ENCODE results near the gene TOM1L1. TPM values are rescaled to one million over a fixed set of nuclear protein-coding genes. Genes with fewer than 3 reads are reported as not detected.

The TOM1L1 gene
- total and polyA plus RNA-seq, 2 of the 8 experiments (the other 6 are each of a cell fraction or from before 2014, with no cell fraction given), result 47.0 to 60.8 TPM

GRCh38 chr17:54883939-54884338 lies 16.7 kb upstream of the TOM1L1 start:
- Histone ChIP-seq H3K23me2 (ENCODE audit: low read depth, low read length) (no peaks in the 10 kb centered on the region), H3K79me1 (ENCODE audit: low read depth, low read length) (no peaks in the 10 kb centered on the region), H3K4ac (replicated peaks; ENCODE audit: insufficient read length, low read depth, low read length) (no peak overlapping the region), H2BK120ac (replicated peaks; ENCODE audit: low read depth, low read length) (no peak overlapping the region), H3K4me3 (ENCODE audit: extremely low read depth in 1 of 4, insufficient read depth in 2 of 4, low read depth in 3 of 4, low read length in 4 of 4) (no peak overlapping the region), H3K27me3 (replicated peaks in 1 of 4; ENCODE audit: control insufficient read depth in 3 of 4, extremely low read depth in 1 of 4, insufficient read depth in 3 of 4, low read length in 3 of 4) (no peaks in the 10 kb centered on the region), H3K36me3 (ENCODE audit: control insufficient read depth in 2 of 4, insufficient read depth in 4 of 4, low read length in 3 of 4) (no peaks in the 10 kb centered on the region), H4K8ac (ENCODE audit: extremely low read depth, insufficient read depth, low read length) (no peak overlapping the region), H3K23ac (ENCODE audit: insufficient read length) (no peak overlapping the region), H3K18ac (ENCODE audit: extremely low read depth, low read length) (no peak overlapping the region), H3K56ac (replicated peaks; ENCODE audit: insufficient read length, low read depth, low read length) (no peak overlapping the region), H4K20me1 (replicated peaks in 1 of 2; ENCODE audit: control insufficient read depth in 1 of 2, insufficient read depth in 2 of 2, low read length in 2 of 2) (no peaks in the 10 kb centered on the region), H2BK5ac (ENCODE audit: low read depth, low read length) (no peak overlapping the region), H3K9me3 (ENCODE audit: insufficient read depth in 2 of 2, low read depth in 1 of 2, low read length in 1 of 2) (no peaks in the 10 kb centered on the region), H3K14ac (ENCODE audit: insufficient read length) (no peak overlapping the region), H2AFZ (ENCODE audit: low read length) (no peak overlapping the region), H3K27ac (ENCODE audit: low read depth, low read length) (no peak overlapping the region), H3K4me2 (ENCODE audit: insufficient read depth in 1 of 2, low read depth in 2 of 2, low read length in 2 of 2) (no peak overlapping the region), H3K79me2 (ENCODE audit: control insufficient read depth in 1 of 2, insufficient read depth in 2 of 2, low read length in 2 of 2) (no peaks in the 10 kb centered on the region), H4K5ac (ENCODE audit: insufficient read length, low read depth, low read length) (no peak overlapping the region), H2BK20ac (ENCODE audit: low read length) (no peak overlapping the region), H4K91ac (replicated peaks; ENCODE audit: insufficient read length, low read length) (no peak overlapping the region), H2BK12ac (ENCODE audit: low read depth, low read length) (no peak overlapping the region; the same call in 1 of the 2 replicates), H2BK15ac (ENCODE audit: low read length) (no peak overlapping the region), H3K9ac (replicated peaks in 1 of 4; ENCODE audit: extremely low read depth in 1 of 4, low read depth in 3 of 4, low read length in 3 of 4) (no peak overlapping the region), H3K4me1 (replicated peaks in 1 of 4; ENCODE audit: control insufficient read depth in 3 of 4, insufficient read depth in 4 of 4, low read length in 3 of 4) (no peaks in the 10 kb centered on the region), H2AK5ac (ENCODE audit: low read depth, low read length) (no peak overlapping the region)
- WGBS, 2 experiments (ENCODE audit: extremely low coverage in 1 of 2, insufficient coverage in 1 of 2, insufficient read length in 1 of 2, insufficient replicate concordance in 2 of 2, low coverage in 1 of 2, low lambda C conversion rate in 2 of 2, missing lambda C conversion rate in 1 of 2), result 90% methylated on average over 2 of the region's 2 CpGs; no CpG with 5 or more reads in 1 of the 2 experiments
- ChIA-PET CTCF (ENCODE audit: partially characterized antibody) (no interaction called here), POLR2A (ENCODE audit: partially characterized antibody) (no interaction called here)
- DNase-seq (ENCODE audit: low read depth in 1 of 2, low spot score in 2 of 2), result no peak
- TF ChIP-seq CHD1 (IDR thresholded peaks at IDR 0.05; ENCODE audit: low read depth, low read length) (no peak), KDM1A (IDR thresholded peaks at IDR 0.05; ENCODE audit: borderline replicate concordance, low read length) (no peak), RAD21 (IDR thresholded peaks at IDR 0.05 in 1 of 2, conservative IDR thresholded peaks at IDR 0.05 in 1 of 2; ENCODE audit: low read depth in 2 of 2, low read length in 2 of 2) (no peak), SP2 (IDR thresholded peaks at IDR 0.05; ENCODE audit: low read length) (no peak), BCL11A (IDR thresholded peaks at IDR 0.05; ENCODE audit: low read depth in 2 of 2, low read length in 2 of 2) (no peak), POLR2A (IDR thresholded peaks at IDR 0.05; ENCODE audit: control extremely low read depth in 1 of 2, low read depth in 2 of 2, low read length in 2 of 2) (no peak), TBP (IDR thresholded peaks at IDR 0.05; ENCODE audit: low read depth, low read length) (no peak)
- no peak for FAIRE-seq
